Measurements from ENCODE around the gene BUD13.

The BUD13 gene

DNA sequence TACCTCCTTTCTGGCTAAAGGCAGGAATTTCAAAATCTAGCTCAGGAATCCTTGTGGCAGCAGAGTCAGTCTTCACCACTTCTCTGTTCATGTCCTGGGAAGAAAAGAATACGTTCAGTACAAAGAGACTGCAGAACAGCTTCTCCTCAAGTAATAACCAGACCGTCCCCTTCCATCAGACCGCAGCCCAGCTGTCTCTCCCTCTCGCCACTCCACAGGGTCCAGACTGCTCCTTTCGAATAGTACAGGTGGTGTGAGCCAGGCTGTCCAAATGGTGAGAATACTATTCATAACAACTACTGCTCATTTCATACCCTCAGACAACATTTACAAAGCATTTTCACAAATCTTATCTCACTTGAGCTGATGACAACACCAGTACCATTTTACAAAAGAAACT is 14.2 kb upstream of the BUD13 start:
- Histone ChIP-seq H3K4me1 (ENCODE audit: insufficient read depth, low read length, poor library complexity, severe bottlenecking) (peaks cover 27% of the 10 kb centered on the region), H4K20me1 (ENCODE audit: insufficient read depth, low read length, poor library complexity, severe bottlenecking) (peaks cover 12% of the 10 kb centered on the region), H3K79me2 (ENCODE audit: insufficient read depth, low read length) (peaks cover 44% of the 10 kb centered on the region), H3K9me3 (ENCODE audit: insufficient read depth, low read depth, low read length) (no peaks in the 10 kb centered on the region), H3K9ac (ENCODE audit: low read depth, low read length, poor library complexity, severe bottlenecking) (peak overlapping the region; percentile 90), H3K36me3 (ENCODE audit: insufficient read depth, low read length) (peaks cover 38% of the 10 kb centered on the region; the same call in 1 of the 2 replicates), H3F3A (ENCODE audit: low read depth) (no peaks in the 10 kb centered on the region), H3K9me2 (replicated peaks; ENCODE audit: low read depth, low read length) (no peaks in the 10 kb centered on the region), H3K27me3 (ENCODE audit: insufficient read depth, low read length, poor library complexity, severe bottlenecking) (no peaks in the 10 kb centered on the region), H3K4me3 (ENCODE audit: low read length, poor library complexity, severe bottlenecking) (peak overlapping the region; percentile 99), H2AFZ (ENCODE audit: low read length) (no peak overlapping the region), H3K4me2 (ENCODE audit: low read depth, low read length, poor library complexity, severe bottlenecking) (peak overlapping the region; percentile 96)
- TF ChIP-seq, protein P1, sequence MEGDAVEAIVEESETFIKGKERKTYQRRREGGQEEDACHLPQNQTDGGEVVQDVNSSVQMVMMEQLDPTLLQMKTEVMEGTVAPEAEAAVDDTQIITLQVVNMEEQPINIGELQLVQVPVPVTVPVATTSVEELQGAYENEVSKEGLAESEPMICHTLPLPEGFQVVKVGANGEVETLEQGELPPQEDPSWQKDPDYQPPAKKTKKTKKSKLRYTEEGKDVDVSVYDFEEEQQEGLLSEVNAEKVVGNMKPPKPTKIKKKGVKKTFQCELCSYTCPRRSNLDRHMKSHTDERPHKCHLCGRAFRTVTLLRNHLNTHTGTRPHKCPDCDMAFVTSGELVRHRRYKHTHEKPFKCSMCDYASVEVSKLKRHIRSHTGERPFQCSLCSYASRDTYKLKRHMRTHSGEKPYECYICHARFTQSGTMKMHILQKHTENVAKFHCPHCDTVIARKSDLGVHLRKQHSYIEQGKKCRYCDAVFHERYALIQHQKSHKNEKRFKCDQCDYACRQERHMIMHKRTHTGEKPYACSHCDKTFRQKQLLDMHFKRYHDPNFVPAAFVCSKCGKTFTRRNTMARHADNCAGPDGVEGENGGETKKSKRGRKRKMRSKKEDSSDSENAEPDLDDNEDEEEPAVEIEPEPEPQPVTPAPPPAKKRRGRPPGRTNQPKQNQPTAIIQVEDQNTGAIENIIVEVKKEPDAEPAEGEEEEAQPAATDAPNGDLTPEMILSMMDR (conservative IDR thresholded peaks at IDR 0.05; ENCODE audit: low read length), result no peak
- TF ChIP-seq EZH2phosphoT487 (IDR thresholded peaks at IDR 0.05; ENCODE audit: borderline replicate concordance), result no peak

DNA sequence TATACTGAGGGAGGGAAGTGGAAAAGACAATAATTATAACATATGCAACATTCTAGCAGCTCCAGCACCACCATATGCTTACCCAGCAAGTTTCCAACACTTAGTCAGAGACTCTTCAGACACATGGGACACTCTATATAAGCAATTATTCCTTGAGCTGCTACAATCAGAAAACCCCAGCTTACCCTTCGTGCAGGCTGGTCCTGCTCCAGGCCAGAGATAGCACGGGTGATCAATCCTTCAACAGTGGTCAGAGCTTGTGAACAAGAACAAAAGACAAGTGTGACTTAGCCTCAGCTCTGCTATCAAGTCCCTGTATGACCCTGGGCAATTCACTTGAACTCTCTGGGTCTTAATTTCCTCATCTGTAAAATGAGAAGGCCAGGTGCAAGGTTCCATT is 13.5 kb upstream of the BUD13 start:
- Histone ChIP-seq H3K9ac (ENCODE audit: low read depth, low read length, poor library complexity, severe bottlenecking) (peak overlapping the region; percentile 90), H2AFZ (ENCODE audit: low read length) (no peak overlapping the region), H3K4me2 (ENCODE audit: low read depth, low read length, poor library complexity, severe bottlenecking) (peak overlapping the region; percentile 96), H3K4me3 (ENCODE audit: low read length, poor library complexity, severe bottlenecking) (peak overlapping the region; percentile 99), H3K79me2 (ENCODE audit: insufficient read depth, low read length) (peaks cover 46% of the 10 kb centered on the region), H3K36me3 (ENCODE audit: insufficient read depth, low read length) (peaks cover 41% of the 10 kb centered on the region; the same call in 1 of the 2 replicates), H4K20me1 (ENCODE audit: insufficient read depth, low read length, poor library complexity, severe bottlenecking) (peaks cover 12% of the 10 kb centered on the region), H3F3A (ENCODE audit: low read depth) (no peaks in the 10 kb centered on the region), H3K9me3 (ENCODE audit: insufficient read depth, low read depth, low read length) (no peaks in the 10 kb centered on the region), H3K27me3 (ENCODE audit: insufficient read depth, low read length, poor library complexity, severe bottlenecking) (no peaks in the 10 kb centered on the region), H3K4me1 (ENCODE audit: insufficient read depth, low read length, poor library complexity, severe bottlenecking) (peaks cover 28% of the 10 kb centered on the region), H3K9me2 (replicated peaks; ENCODE audit: low read depth, low read length) (no peaks in the 10 kb centered on the region)
- TF ChIP-seq, protein P1 (conservative IDR thresholded peaks at IDR 0.05; ENCODE audit: low read length), result no peak
- no peak for TF ChIP-seq EZH2phosphoT487 (IDR thresholded peaks at IDR 0.05; ENCODE audit: borderline replicate concordance)

DNA sequence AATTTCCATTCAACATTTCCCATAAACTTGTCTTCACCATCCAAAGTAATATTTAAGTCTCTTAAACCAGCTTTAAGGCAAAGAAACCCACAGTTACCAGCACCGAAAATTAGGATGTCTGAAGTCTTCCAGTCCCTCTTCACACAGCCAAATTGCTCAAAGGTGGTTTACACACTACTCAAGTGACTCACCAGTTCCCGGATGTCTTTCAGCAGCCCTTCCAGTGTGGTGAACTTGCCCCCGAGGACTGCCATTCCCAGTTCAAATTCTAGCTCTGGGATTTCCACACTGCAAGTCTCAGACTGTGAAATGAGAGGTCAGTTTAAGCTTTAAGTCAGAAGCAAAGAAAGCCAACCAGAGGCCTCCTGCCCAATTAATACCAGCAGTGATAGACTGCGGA is 9.9 kb upstream of the BUD13 start:
- Histone ChIP-seq H3K27me3 (ENCODE audit: insufficient read depth, low read length, poor library complexity, severe bottlenecking) (no peaks in the 10 kb centered on the region), H3K9ac (ENCODE audit: low read depth, low read length, poor library complexity, severe bottlenecking) (no peak overlapping the region), H2AFZ (ENCODE audit: low read length) (no peak overlapping the region), H3K9me3 (ENCODE audit: insufficient read depth, low read depth, low read length) (no peaks in the 10 kb centered on the region), H3K4me3 (ENCODE audit: low read length, poor library complexity, severe bottlenecking) (no peak overlapping the region), H3K36me3 (ENCODE audit: insufficient read depth, low read length) (peaks cover 64% of the 10 kb centered on the region), H3K79me2 (ENCODE audit: insufficient read depth, low read length) (peaks cover 48% of the 10 kb centered on the region), H3K4me1 (ENCODE audit: insufficient read depth, low read length, poor library complexity, severe bottlenecking) (peaks cover 35% of the 10 kb centered on the region), H4K20me1 (ENCODE audit: insufficient read depth, low read length, poor library complexity, severe bottlenecking) (peaks cover 17% of the 10 kb centered on the region), H3K4me2 (ENCODE audit: low read depth, low read length, poor library complexity, severe bottlenecking) (no peak overlapping the region), H3F3A (ENCODE audit: low read depth) (no peaks in the 10 kb centered on the region), H3K9me2 (replicated peaks; ENCODE audit: low read depth, low read length) (no peaks in the 10 kb centered on the region)
- TF ChIP-seq, protein P1 (conservative IDR thresholded peaks at IDR 0.05; ENCODE audit: low read length), result no peak
- TF ChIP-seq EZH2phosphoT487 (IDR thresholded peaks at IDR 0.05; ENCODE audit: borderline replicate concordance), result no peak
